CD4-positive, alpha-beta T cell treated with Interleukin-6 at 100 ng/mL for 8 hours (primary cell): ENCODE results near the gene GOLGA6B.
A peak's percentile ranks its signal among the peaks of the same experiment; 100 is the strongest.
"Not testable (repeated sequence)": the region's sequence is repeated elsewhere in the genome, so short reads cannot be mapped to it uniquely, and the experiment has no call there.

Experiments used
- DNase-seq: peaks from one replicate; pipeline ENCODE4 v3.0.0-alpha.2; 2020; ENCODE audit warnings: mixed read lengths, low spot score

Gene GOLGA6B

GRCh38 chr15:72654397-72654796, at the start of gene GOLGA6B:
GOLGA6B (plus strand) TSS chr15:72654697; CDS start chr15:72654738, 41 bp downstream.
- not testable (repeated sequence) for DNase-seq

- no peak for DNase-seq
These were observed 49.7 kb upstream of the GOLGA6B start for GRCh38 chr15:72604794-72605193.

- DNase-seq, result not testable (repeated sequence)
These were observed 46.4 kb upstream of the GOLGA6B start for GRCh38 chr15:72608084-72608483.

- no peak for DNase-seq
These were observed 44.6 kb upstream of the GOLGA6B start for GRCh38 chr15:72609862-72610261.

- DNase-seq, result not testable (repeated sequence)
These were observed 42.2 kb upstream of the GOLGA6B start for GRCh38 chr15:72612324-72612723.

GRCh38 chr15:72614810-72615532, 39.5 kb upstream of the GOLGA6B start:
- no peak for DNase-seq

- not testable (repeated sequence) for DNase-seq
These were observed 38.8 kb upstream of the GOLGA6B start for GRCh38 chr15:72615533-72616233.

- no peak for DNase-seq
These were observed 37.8 kb upstream of the GOLGA6B start for GRCh38 chr15:72616491-72617210.

GRCh38 chr15:72623854-72624253, 30.6 kb upstream of the GOLGA6B start:
- not testable (repeated sequence) for DNase-seq

GRCh38 chr15:72626153-72626552, 28.3 kb upstream of the GOLGA6B start:
- DNase-seq, result not testable (repeated sequence)

GRCh38 chr15:72628249-72629067, 26.0 kb upstream of the GOLGA6B start:
- DNase-seq, result not testable (repeated sequence)

- not testable (repeated sequence) for DNase-seq
These were observed 25.4 kb upstream of the GOLGA6B start for GRCh38 chr15:72629068-72629570.

- peak; percentile 36 for DNase-seq
These were observed 17.8 kb upstream of the GOLGA6B start for GRCh38 chr15:72636519-72637282.

- not testable (repeated sequence) for DNase-seq
These were observed 14.6 kb upstream of the GOLGA6B start for GRCh38 chr15:72639759-72640483.

- DNase-seq, result not testable (repeated sequence)
These were observed 12.2 kb upstream of the GOLGA6B start for GRCh38 chr15:72642271-72642670.

GRCh38 chr15:72648631-72649253, 5.8 kb upstream of the GOLGA6B start:
- DNase-seq, result not testable (repeated sequence)

- DNase-seq, result not testable (repeated sequence)
These were observed 1.5 kb downstream of the GOLGA6B start for GRCh38 chr15:72656014-72656413.

- DNase-seq, result not testable (repeated sequence)
These were observed 6.6 kb downstream of the GOLGA6B start for GRCh38 chr15:72661081-72661480.

GRCh38 chr15:72663931-72664330, 9.4 kb downstream of the GOLGA6B start:
- DNase-seq, result not testable (repeated sequence)
